Measurements from ENCODE around the gene SLX9.

- no peak for TF ChIP-seq CTCF (IDR thresholded peaks at IDR 0.05)
- no peak for TF ChIP-seq POLR2A (IDR thresholded peaks at IDR 0.05)
Observed at GRCh38 chr21:44916965-44917364, 22.9 kb upstream of the SLX9 start.

All from uterus (tissue), 2 donors.